Measurements from ENCODE around the gene TRUB1. TPM values are rescaled to one million over a fixed set of nuclear protein-coding genes. Genes with fewer than 3 reads are reported as not detected.
"Not testable (repeated sequence)": the region's sequence is repeated elsewhere in the genome, so short reads cannot be mapped to it uniquely, and the experiment has no call there.

Gene TRUB1
- total RNA-seq, 1 donor from 2014 or later = 26.6 TPM

DNA sequence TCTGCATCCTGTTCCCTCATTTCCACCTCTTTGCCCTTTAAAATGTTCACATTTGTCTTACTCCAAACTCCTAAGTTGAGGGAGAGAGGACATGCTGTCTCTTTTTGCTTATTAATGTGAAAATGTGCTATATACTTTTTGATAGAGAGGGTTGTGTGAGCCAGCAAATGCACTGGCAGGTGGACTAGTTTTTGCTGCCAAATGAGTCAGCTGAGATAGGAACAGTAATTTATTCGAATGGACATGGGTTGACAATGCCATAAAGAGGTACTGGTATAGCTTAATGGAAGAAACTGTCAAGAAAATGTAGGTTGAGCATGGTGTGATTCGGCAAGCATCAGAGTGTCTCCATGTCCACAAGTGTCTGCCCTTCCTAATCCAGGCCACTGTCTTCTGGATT is 9.2 kb upstream of the TRUB1 start:
- Histone ChIP-seq H3K27me3 (ENCODE audit: control insufficient read depth, insufficient read depth, low read length) (no peaks in the 10 kb centered on the region), H3K4me3 (ENCODE audit: low read depth, low read length) (no peak overlapping the region), H3K36me3 (ENCODE audit: control insufficient read depth, insufficient read depth, low read length) (no peaks in the 10 kb centered on the region)
- TF ChIP-seq, protein P1, sequence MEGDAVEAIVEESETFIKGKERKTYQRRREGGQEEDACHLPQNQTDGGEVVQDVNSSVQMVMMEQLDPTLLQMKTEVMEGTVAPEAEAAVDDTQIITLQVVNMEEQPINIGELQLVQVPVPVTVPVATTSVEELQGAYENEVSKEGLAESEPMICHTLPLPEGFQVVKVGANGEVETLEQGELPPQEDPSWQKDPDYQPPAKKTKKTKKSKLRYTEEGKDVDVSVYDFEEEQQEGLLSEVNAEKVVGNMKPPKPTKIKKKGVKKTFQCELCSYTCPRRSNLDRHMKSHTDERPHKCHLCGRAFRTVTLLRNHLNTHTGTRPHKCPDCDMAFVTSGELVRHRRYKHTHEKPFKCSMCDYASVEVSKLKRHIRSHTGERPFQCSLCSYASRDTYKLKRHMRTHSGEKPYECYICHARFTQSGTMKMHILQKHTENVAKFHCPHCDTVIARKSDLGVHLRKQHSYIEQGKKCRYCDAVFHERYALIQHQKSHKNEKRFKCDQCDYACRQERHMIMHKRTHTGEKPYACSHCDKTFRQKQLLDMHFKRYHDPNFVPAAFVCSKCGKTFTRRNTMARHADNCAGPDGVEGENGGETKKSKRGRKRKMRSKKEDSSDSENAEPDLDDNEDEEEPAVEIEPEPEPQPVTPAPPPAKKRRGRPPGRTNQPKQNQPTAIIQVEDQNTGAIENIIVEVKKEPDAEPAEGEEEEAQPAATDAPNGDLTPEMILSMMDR (IDR thresholded peaks at IDR 0.05; ENCODE audit: insufficient read depth, low read length, severe bottlenecking) = no peak
- no peak for FAIRE-seq
- no peak for DNase-seq (ENCODE audit: low read depth)

- FAIRE-seq (no peak), DNase-seq (ENCODE audit: low read depth) (no peak)
- TF ChIP-seq, protein P1 (IDR thresholded peaks at IDR 0.05; ENCODE audit: insufficient read depth, low read length, severe bottlenecking) = no peak
Measured at GRCh38 chr10:114930320-114930719, 7.7 kb upstream of the TRUB1 start.

GRCh38 chr10:114931072-114931679 is 6.8 kb upstream of the TRUB1 start:
- FAIRE-seq (no peak), DNase-seq (ENCODE audit: low read depth) (peak; percentile 8)
- Histone ChIP-seq H3K4me3 (ENCODE audit: low read depth, low read length) (no peak overlapping the region), H3K27me3 (ENCODE audit: control insufficient read depth, insufficient read depth, low read length) (no peaks in the 10 kb centered on the region), H3K36me3 (ENCODE audit: control insufficient read depth, insufficient read depth, low read length) (no peaks in the 10 kb centered on the region)
- TF ChIP-seq, protein P1 (IDR thresholded peaks at IDR 0.05; ENCODE audit: insufficient read depth, low read length, severe bottlenecking) = no peak

More at GRCh38 chr10:114930320-114930719, 7.7 kb upstream of the TRUB1 start:
- no peaks in the 10 kb centered on the region for H3K27me3 ChIP-seq (ENCODE audit: control insufficient read depth, insufficient read depth, low read length)
- no peaks in the 10 kb centered on the region for H3K36me3 ChIP-seq (ENCODE audit: control insufficient read depth, insufficient read depth, low read length)
- H3K4me3 ChIP-seq (ENCODE audit: low read depth, low read length) = no peak overlapping the region

GRCh38 chr10:114932225-114932624 is 5.8 kb upstream of the TRUB1 start:
- H3K27me3 ChIP-seq (ENCODE audit: control insufficient read depth, insufficient read depth, low read length) = no peaks in the 10 kb centered on the region
- no peak for FAIRE-seq
- TF ChIP-seq, protein P1 (IDR thresholded peaks at IDR 0.05; ENCODE audit: insufficient read depth, low read length, severe bottlenecking) = no peak
- H3K4me3 ChIP-seq (ENCODE audit: low read depth, low read length) = no peak overlapping the region
- DNase-seq (ENCODE audit: low read depth) = no peak
- no peaks in the 10 kb centered on the region for H3K36me3 ChIP-seq (ENCODE audit: control insufficient read depth, insufficient read depth, low read length)

GRCh38 chr10:114932945-114933344 is 5.0 kb upstream of the TRUB1 start:
- H3K27me3 ChIP-seq (ENCODE audit: control insufficient read depth, insufficient read depth, low read length) = no peaks in the 10 kb centered on the region
- TF ChIP-seq, protein P1 (IDR thresholded peaks at IDR 0.05; ENCODE audit: insufficient read depth, low read length, severe bottlenecking) = no peak
- no peak overlapping the region for H3K4me3 ChIP-seq (ENCODE audit: low read depth, low read length)
- FAIRE-seq = no peak
- H3K36me3 ChIP-seq (ENCODE audit: control insufficient read depth, insufficient read depth, low read length) = no peaks in the 10 kb centered on the region
- DNase-seq (ENCODE audit: low read depth) = peak; percentile 17

DNA sequence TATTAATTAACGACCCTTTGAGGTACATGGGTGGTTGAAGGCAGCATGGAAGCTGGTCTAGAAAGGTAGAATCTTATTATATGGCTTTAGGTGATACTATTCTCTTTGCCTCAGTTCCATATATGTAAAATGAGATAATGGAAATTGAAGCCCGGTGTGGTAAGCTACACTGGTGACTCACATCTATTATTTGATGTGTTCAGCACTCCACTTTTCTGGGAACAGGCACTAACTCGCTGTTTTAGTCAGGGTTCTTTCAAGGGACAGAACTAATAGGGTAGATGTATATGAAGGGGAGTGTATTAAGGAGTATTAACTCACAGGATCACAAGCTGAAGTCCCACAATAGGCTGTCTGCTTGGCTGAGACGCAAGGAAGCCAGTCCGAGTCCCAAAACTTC is 4.4 kb upstream of the TRUB1 start:
- Histone ChIP-seq H3K4me3 (ENCODE audit: low read depth, low read length) (no peak overlapping the region), H3K27me3 (ENCODE audit: control insufficient read depth, insufficient read depth, low read length) (no peaks in the 10 kb centered on the region), H3K36me3 (ENCODE audit: control insufficient read depth, insufficient read depth, low read length) (no peaks in the 10 kb centered on the region)
- TF ChIP-seq, protein P1 (IDR thresholded peaks at IDR 0.05; ENCODE audit: insufficient read depth, low read length, severe bottlenecking) = no peak
- DNase-seq (ENCODE audit: low read depth) (peak; percentile 92), FAIRE-seq (no peak)

DNA sequence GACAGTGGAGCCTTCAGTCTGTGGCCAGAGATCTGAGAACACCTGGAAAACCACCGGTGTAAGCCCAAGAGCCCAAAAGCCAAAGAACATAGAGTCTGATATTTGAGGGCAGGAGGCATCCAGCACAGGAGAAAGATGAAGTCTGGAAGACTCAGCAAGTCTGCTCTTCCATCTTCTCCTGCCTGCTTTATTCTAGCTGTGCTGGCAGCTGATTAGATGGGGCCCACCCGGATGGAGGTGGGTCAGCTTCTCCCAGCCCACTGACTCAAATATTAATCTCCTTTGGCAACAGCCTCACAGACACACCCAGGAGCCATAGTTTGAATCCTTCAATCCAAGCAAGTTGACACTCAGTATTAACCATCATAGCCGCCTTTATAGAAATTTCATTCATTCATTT is 4.0 kb upstream of the TRUB1 start:
- not testable (repeated sequence) for H3K36me3 ChIP-seq (ENCODE audit: control insufficient read depth, insufficient read depth, low read length); H3K27me3 ChIP-seq (ENCODE audit: control insufficient read depth, insufficient read depth, low read length); DNase-seq (ENCODE audit: low read depth); FAIRE-seq; H3K4me3 ChIP-seq (ENCODE audit: low read depth, low read length)
